Caco-2 (cell line): ENCODE data around the gene ST3GAL5. TPM values are rescaled to one million over a fixed set of nuclear protein-coding genes. Genes with fewer than 3 reads are reported as not detected.

Experiments
- BruUV-seq: library from RNA; stranded (reverse); fragments of 400-500 nt; replicated peaks from 2 replicates; lab custom pipeline; 2021; lab: Mats Ljungman, UMichigan
- CTCF ChIA-PET: fragments of 300-600 bp; sonication (Branson Sonifier 250); formaldehyde crosslinking; loops from one replicate; lab custom pipeline; 2022; ENCODE audit warnings: antibody characterized with exemption; lab: Charles Lee
- POLR2A ChIA-PET: fragments of 300-600 bp; sonication (Branson Sonifier 250); formaldehyde crosslinking; loops from one replicate; lab custom pipeline; 2022; ENCODE audit warnings: antibody characterized with exemption; lab: Charles Lee
- DNase-seq, 2 experiments: peaks; one replicate each; pipeline versions ENCODE4 v3.0.0 to v3.0.0-alpha.2; 2020 to 2022
- H3K27me3 ChIP-seq: replicated peaks from 2 replicates; pipeline ENCODE4 v1.6.0; 2011; ENCODE audit warnings: low read length; ENCODE audit not compliant: control insufficient read depth, insufficient read depth
- H3K36me3 ChIP-seq: 2 replicates; pipeline ENCODE4 v1.5.1; 2011; ENCODE audit warnings: low read length; ENCODE audit not compliant: control insufficient read depth, insufficient read depth
- H3K4me1 ChIP-seq: fragments of 250-450 bp; sonication (Bioruptor Pico); 2 replicates; pipeline ENCODE4 v1.5.1; 2020; ENCODE audit warnings: mild to moderate bottlenecking
- H3K4me3 ChIP-seq: 2 replicates; pipeline ENCODE4 v1.5.1; 2011; ENCODE audit warnings: low read depth, mild to moderate bottlenecking, control low read depth, low read length
- H3K9me3 ChIP-seq: fragments of 250-450 bp; sonication (Bioruptor Pico); 2 replicates; pipeline ENCODE4 v1.5.1; 2020; ENCODE audit warnings: mild to moderate bottlenecking, moderate library complexity
- H3K27ac Mint-ChIP-seq: one replicate; pipeline ENCODE4 v1.8.0; 2022; ENCODE audit warnings: mixed read lengths; ENCODE audit not compliant: unreplicated experiment
- H3K27me3 Mint-ChIP-seq: one replicate; pipeline ENCODE4 v1.8.0; 2022; ENCODE audit warnings: mixed read lengths; ENCODE audit not compliant: insufficient read depth, unreplicated experiment
- H3K36me3 Mint-ChIP-seq: one replicate; pipeline ENCODE4 v1.8.0; 2022; ENCODE audit warnings: mild to moderate bottlenecking, mixed read lengths; ENCODE audit not compliant: insufficient read depth, unreplicated experiment
- H3K4me1 Mint-ChIP-seq: one replicate; pipeline ENCODE4 v1.8.0; 2022; ENCODE audit warnings: low read depth, mixed read lengths; ENCODE audit not compliant: unreplicated experiment
- H3K4me3 Mint-ChIP-seq: one replicate; pipeline ENCODE4 v1.8.0; 2022; ENCODE audit warnings: mild to moderate bottlenecking, moderate library complexity, mixed read lengths; ENCODE audit not compliant: unreplicated experiment
- H3K9me3 Mint-ChIP-seq: one replicate; pipeline ENCODE4 v1.8.0; 2022; ENCODE audit warnings: mixed read lengths; ENCODE audit not compliant: unreplicated experiment
- intact Hi-C: fragments of 100-400 bp; cut with micrococcal nuclease; formaldehyde crosslinking; loops from one replicate; pipeline ENCODE4 v1.10.0; 2022; ENCODE audit not compliant: unreplicated experiment
- total RNA-seq: library from RNA; stranded (reverse); gene quantifications from 2 replicates; pipeline ENCODE4 v1.2.3, GENCODE V29; 2022
- TF ChIP-seq, protein P1 (sequence below), 2 experiments: fragments of 200-600 bp in 1 of 2; IDR thresholded peaks; 1 replicate in 1 of 2; 2 replicates in 1 of 2; pipeline versions ENCODE4 v1.5.1 to v1.8.0; 2011 to 2022; ENCODE audit warnings: antibody characterized with exemption in 1 of 2, control low read depth in 1 of 2, inconsistent platforms in 1 of 2, low read depth in 1 of 2, low read length in 1 of 2, mild to moderate bottlenecking in 1 of 2, moderate library complexity in 1 of 2; ENCODE audit not compliant: insufficient read depth in 1 of 2, severe bottlenecking in 1 of 2, unreplicated experiment in 1 of 2

The ST3GAL5 gene
- total RNA-seq, 1 experiment from 2014 or later: 3.4 TPM

DNA sequence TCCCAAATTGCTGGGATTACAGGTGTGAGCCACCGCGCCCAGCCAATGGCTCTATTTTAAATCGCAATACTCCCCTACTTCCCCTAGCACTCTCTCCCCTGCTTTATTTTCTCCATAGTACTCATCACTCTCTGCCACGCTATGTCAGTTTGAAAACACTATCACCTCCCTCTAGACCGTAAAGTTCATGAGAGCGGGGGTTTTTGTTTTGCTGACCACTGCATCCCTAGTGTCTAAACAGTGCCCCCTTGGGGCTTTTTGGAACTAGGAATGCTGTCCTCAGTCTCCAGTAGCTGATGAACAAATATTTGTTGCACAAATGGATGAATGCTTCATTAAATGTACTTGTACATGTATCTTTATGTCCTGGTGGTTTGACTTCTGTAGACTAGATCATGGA is 90.9 kb downstream of the ST3GAL5 start:
- Histone ChIP-seq H3K27me3 (no peaks in the 10 kb centered on the region; the same call in none of the 2 replicates), H3K4me3 (no peak overlapping the region), H3K9me3 (no peaks in the 10 kb centered on the region), H3K4me1 (no peaks in the 10 kb centered on the region), H3K36me3 (no peaks in the 10 kb centered on the region)
- Mint-ChIP-seq H3K9me3 (no peaks in the 10 kb centered on the region), H3K36me3 (no peaks in the 10 kb centered on the region), H3K4me3 (no peak overlapping the region), H3K27ac (no peak overlapping the region), H3K27me3 (peaks cover 4% of the 10 kb centered on the region), H3K4me1 (peaks cover 9% of the 10 kb centered on the region)
- BruUV-seq: no TSS peak
- peak; percentile 21 to 29 for DNase-seq
- POLR2A ChIA-PET: no interaction called here
- CTCF ChIA-PET: interaction anchor here (0.6 to 1.0 kb wide), 2 partner anchors 8 to 69 kb away, joined by 3 to 5 read pairs; no protein-coding TSS in a partner anchor
- intact Hi-C loops: loop anchor here (5.0 kb wide), 1 partner anchor 46 kb away; the partner anchor contains the start of gene ATOH8
- TF ChIP-seq, protein P1, sequence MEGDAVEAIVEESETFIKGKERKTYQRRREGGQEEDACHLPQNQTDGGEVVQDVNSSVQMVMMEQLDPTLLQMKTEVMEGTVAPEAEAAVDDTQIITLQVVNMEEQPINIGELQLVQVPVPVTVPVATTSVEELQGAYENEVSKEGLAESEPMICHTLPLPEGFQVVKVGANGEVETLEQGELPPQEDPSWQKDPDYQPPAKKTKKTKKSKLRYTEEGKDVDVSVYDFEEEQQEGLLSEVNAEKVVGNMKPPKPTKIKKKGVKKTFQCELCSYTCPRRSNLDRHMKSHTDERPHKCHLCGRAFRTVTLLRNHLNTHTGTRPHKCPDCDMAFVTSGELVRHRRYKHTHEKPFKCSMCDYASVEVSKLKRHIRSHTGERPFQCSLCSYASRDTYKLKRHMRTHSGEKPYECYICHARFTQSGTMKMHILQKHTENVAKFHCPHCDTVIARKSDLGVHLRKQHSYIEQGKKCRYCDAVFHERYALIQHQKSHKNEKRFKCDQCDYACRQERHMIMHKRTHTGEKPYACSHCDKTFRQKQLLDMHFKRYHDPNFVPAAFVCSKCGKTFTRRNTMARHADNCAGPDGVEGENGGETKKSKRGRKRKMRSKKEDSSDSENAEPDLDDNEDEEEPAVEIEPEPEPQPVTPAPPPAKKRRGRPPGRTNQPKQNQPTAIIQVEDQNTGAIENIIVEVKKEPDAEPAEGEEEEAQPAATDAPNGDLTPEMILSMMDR (IDR thresholded peaks at IDR 0.05; ENCODE audit: insufficient read depth in 1 of 2, low read depth in 1 of 2, low read length in 1 of 2, severe bottlenecking in 1 of 2, unreplicated experiment in 1 of 2): peak; percentile 30 to 33

DNA sequence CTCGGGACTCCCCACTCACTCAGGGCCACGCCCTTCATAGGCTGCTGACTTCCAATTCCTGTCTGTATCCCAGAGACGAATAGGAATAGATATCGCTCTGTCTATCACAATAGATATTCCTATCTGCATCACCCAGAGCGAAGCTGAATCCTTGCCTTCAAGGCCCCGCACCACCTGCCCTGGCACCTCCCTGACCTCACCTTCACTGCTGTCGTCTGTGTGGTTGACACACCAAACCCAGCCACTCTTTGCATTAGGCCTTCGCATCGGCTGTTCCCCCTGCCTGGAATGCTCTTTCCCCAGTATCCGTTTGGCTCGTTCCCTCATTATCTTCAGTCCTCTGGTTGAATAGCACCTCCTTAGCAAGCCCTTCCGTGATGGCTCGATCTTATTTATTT is 91.5 kb downstream of the ST3GAL5 start:
- intact Hi-C loops: loop anchor here (5.0 kb wide), 1 partner anchor 45 kb away; the partner anchor contains the start of gene ATOH8
- no TSS peak for BruUV-seq
- Mint-ChIP-seq H3K9me3 (no peaks in the 10 kb centered on the region), H3K4me1 (peaks cover 11% of the 10 kb centered on the region), H3K4me3 (no peak overlapping the region), H3K27ac (no peak overlapping the region), H3K36me3 (no peaks in the 10 kb centered on the region), H3K27me3 (peaks cover 10% of the 10 kb centered on the region)
- Histone ChIP-seq H3K4me3 (no peak overlapping the region), H3K27me3 (no peaks in the 10 kb centered on the region; the same call in none of the 2 replicates), H3K4me1 (no peaks in the 10 kb centered on the region), H3K9me3 (no peaks in the 10 kb centered on the region), H3K36me3 (no peaks in the 10 kb centered on the region)
- TF ChIP-seq, protein P1 (IDR thresholded peaks at IDR 0.05; ENCODE audit: insufficient read depth in 1 of 2, low read depth in 1 of 2, low read length in 1 of 2, severe bottlenecking in 1 of 2, unreplicated experiment in 1 of 2): no peak
- CTCF ChIA-PET: no interaction called here
- peak in 1 of 2 experiments; percentile 22 for DNase-seq
- POLR2A ChIA-PET: no interaction called here

DNA sequence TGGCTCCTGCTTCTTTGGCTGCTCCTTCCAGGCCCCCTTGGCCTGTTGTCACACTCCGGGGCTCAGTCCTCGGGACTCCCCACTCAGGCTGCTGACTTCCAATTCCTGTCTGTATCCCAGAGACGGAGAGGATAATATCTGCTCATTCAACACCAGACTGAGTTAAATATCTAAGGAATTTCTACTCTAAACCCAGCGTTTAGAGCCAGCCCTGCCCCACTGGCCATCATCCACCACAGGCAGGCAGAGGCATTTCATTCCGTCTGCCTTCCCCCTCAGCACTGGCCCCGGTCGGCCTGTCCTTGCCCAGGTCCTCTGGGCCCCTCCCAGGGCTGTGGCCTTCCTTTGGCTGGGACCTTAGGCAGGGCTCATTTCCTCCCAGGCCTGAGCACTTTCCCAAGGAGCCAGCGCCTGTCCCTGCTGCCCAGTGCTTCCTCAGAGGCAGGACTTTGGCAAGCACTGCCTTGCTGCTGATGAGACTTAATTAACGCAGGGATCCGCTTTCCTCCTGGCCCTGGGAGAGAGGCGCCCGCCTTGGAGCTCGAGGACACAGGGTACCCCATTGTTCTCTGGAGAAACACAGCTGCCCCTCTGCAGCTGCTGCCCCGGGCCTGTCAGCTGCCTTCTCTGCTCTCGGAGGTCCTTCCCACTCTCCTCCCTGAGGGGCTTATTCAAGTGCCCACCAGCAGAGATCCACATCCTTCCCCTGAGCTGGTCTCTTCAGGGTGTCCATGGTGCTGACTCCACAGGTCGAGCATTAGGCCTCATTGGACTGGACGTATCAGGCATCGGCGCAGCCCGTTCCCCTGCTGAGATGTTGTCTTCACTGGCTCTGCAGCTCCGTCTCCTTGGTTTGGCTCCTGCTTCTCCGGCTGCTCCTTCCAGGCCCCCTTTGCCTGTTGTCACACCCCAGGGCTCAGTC is 92.2 kb downstream of the ST3GAL5 start:
- Mint-ChIP-seq H3K4me3 (no peak overlapping the region), H3K36me3 (no peaks in the 10 kb centered on the region), H3K4me1 (peaks cover 11% of the 10 kb centered on the region), H3K9me3 (no peaks in the 10 kb centered on the region), H3K27me3 (peaks cover 13% of the 10 kb centered on the region), H3K27ac (no peak overlapping the region)
- intact Hi-C loops: loop anchor here (5.0 kb wide), 1 partner anchor 44 kb away; the partner anchor contains the start of gene ATOH8
- no TSS peak for BruUV-seq
- TF ChIP-seq, protein P1 (IDR thresholded peaks at IDR 0.05; ENCODE audit: insufficient read depth in 1 of 2, low read depth in 1 of 2, low read length in 1 of 2, severe bottlenecking in 1 of 2, unreplicated experiment in 1 of 2): no peak
- POLR2A ChIA-PET: no interaction called here
- CTCF ChIA-PET: no interaction called here
- DNase-seq: peak in 1 of 2 experiments; percentile 26
- Histone ChIP-seq H3K9me3 (no peaks in the 10 kb centered on the region), H3K4me3 (no peak overlapping the region), H3K36me3 (no peaks in the 10 kb centered on the region), H3K4me1 (no peaks in the 10 kb centered on the region), H3K27me3 (no peaks in the 10 kb centered on the region; the same call in none of the 2 replicates)
